ENCODE data around the gene JMJD1C. TPM values are rescaled to one million over a fixed set of nuclear protein-coding genes. Genes with fewer than 3 reads are reported as not detected.

The JMJD1C gene
- total RNA-seq, 1 experiment from 2014 or later: 91.9 TPM

DNA sequence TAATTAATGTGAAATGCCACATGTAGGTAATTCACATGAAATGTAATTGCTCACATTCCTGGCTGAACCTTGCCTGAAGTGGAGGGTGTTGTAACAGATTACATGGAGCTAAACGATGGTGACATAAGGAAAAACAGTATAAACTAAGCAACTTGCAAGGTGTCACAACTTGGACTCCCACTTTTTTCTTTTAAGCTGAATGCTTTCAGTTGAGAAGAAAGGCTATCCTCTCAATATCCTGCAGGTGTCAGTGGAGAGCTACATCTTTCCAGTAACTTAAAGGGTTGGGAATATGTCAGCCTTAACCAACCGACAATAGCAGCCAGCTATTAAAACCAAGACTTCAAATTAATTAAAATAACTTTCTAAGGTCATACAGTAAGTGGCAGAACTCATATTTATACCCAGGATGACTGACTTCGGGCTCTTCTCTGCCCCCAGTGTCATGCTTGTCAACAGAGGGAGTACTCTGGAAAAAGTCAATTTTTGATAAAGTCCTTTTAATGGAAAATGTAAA is 299.0 kb downstream of the JMJD1C start:
- Mint-ChIP-seq H3K27me3 (ENCODE audit: insufficient read depth, unreplicated experiment) (no peaks in the 10 kb centered on the region), H3K36me3 (ENCODE audit: insufficient read depth, unreplicated experiment) (peaks cover 85% of the 10 kb centered on the region), H3K4me1 (ENCODE audit: insufficient read depth, unreplicated experiment) (no peaks in the 10 kb centered on the region), H3K27ac (ENCODE audit: low read depth, unreplicated experiment) (no peak overlapping the region), H3K9me3 (ENCODE audit: unreplicated experiment) (no peaks in the 10 kb centered on the region), H3K4me3 (ENCODE audit: unreplicated experiment) (no peak overlapping the region)
- POLR2A ChIA-PET: interaction anchor here (0.6 to 2.7 kb wide), 16 partner anchors 15 to 602 kb away, joined by 3 to 21 read pairs (median 4); partner anchors contain the start of gene JMJD1C
- intact Hi-C loops (cut with micrococcal nuclease): loop anchor here (1.0 to 5.0 kb wide), 5 partner anchors 356 to 601 kb away; partner anchors contain the start of gene REEP3
- DNase-seq (ENCODE audit: unreplicated experiment): peak; percentile 83
- CTCF ChIA-PET: interaction anchor here (0.5 to 12.0 kb wide), 64 partner anchors 8 to 902 kb away, joined by 3 to 266 read pairs (median 4); partner anchors contain the start of genes EGR2 and NRBF2
- BruUV-seq (replicated peaks): no TSS peak
- TF ChIP-seq, protein P1, sequence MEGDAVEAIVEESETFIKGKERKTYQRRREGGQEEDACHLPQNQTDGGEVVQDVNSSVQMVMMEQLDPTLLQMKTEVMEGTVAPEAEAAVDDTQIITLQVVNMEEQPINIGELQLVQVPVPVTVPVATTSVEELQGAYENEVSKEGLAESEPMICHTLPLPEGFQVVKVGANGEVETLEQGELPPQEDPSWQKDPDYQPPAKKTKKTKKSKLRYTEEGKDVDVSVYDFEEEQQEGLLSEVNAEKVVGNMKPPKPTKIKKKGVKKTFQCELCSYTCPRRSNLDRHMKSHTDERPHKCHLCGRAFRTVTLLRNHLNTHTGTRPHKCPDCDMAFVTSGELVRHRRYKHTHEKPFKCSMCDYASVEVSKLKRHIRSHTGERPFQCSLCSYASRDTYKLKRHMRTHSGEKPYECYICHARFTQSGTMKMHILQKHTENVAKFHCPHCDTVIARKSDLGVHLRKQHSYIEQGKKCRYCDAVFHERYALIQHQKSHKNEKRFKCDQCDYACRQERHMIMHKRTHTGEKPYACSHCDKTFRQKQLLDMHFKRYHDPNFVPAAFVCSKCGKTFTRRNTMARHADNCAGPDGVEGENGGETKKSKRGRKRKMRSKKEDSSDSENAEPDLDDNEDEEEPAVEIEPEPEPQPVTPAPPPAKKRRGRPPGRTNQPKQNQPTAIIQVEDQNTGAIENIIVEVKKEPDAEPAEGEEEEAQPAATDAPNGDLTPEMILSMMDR (IDR thresholded peaks at IDR 0.05; ENCODE audit: unreplicated experiment): peak; percentile 68

DNA sequence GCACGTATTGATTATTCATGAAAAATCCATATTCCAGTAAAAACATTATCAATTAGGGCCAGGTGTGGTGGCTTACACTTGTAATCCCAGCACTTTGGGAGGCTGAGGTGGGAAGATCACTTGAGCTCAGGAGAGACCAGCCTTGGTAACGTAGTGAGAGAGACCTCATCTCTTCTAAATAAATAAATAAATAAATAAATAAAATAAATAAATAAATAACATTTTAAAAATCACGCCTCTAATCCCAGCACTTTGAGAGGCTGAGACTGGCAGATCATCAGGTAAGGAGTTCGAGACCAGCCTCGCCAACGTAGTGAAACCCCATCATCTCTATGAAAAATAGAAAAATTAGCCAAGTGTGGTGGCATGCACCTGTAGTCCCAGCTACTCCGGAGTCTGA is 300.5 kb downstream of the JMJD1C start:
- Mint-ChIP-seq H3K4me3 (ENCODE audit: unreplicated experiment) (no peak overlapping the region), H3K4me1 (ENCODE audit: insufficient read depth, unreplicated experiment) (no peaks in the 10 kb centered on the region), H3K27ac (ENCODE audit: low read depth, unreplicated experiment) (no peak overlapping the region), H3K27me3 (ENCODE audit: insufficient read depth, unreplicated experiment) (no peaks in the 10 kb centered on the region), H3K36me3 (ENCODE audit: insufficient read depth, unreplicated experiment) (peaks cover 78% of the 10 kb centered on the region), H3K9me3 (ENCODE audit: unreplicated experiment) (no peaks in the 10 kb centered on the region)
- CTCF ChIA-PET: interaction anchor here (0.5 to 12.0 kb wide), 10 partner anchors 8 to 727 kb away, joined by 3 to 266 read pairs (median 6); no protein-coding TSS in a partner anchor
- POLR2A ChIA-PET: interaction anchor here (0.7 to 2.6 kb wide), 2 partner anchors 463 to 494 kb away, joined by 3 to 16 read pairs; no protein-coding TSS in a partner anchor
- TF ChIP-seq, protein P1 (IDR thresholded peaks at IDR 0.05; ENCODE audit: unreplicated experiment): no peak
- no peak for DNase-seq (ENCODE audit: unreplicated experiment)
- intact Hi-C loops (cut with micrococcal nuclease): loop anchor here (5.0 kb wide), 1 partner anchor 357 kb away; the partner anchor contains the start of gene REEP3
- BruUV-seq (replicated peaks): no TSS peak

DNA sequence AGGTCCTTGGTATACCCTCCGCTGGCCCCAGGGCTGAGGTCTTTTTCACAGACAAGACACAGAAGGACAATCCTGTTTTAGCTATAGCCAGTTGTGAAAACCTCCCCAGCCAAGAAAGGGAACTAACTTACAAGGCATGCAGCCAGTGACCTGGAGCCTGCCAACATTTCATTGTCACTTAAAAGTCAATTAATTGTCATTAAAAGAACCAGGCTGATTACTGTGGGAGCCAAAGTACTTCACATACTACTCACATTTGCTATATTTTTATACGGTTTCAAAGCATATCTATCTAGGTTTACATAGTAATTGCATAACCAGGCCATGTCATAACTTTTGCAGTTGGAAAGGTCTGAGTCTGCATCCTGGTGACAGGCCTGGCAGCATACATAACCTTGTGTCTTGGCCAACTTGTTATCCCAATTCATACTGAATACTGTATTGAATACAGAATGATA is 301.6 kb downstream of the JMJD1C start:
- H3K4me3 Mint-ChIP-seq (ENCODE audit: unreplicated experiment): no peak overlapping the region
- H3K4me1 Mint-ChIP-seq (ENCODE audit: insufficient read depth, unreplicated experiment): no peaks in the 10 kb centered on the region
- ChIA-PET CTCF (interaction anchor here (0.6 to 12.0 kb wide), 7 partner anchors 25 to 604 kb away, joined by 3 to 266 read pairs (median 3); no protein-coding TSS in a partner anchor), POLR2A (interaction anchor here (0.6 to 1.0 kb wide), 2 partner anchors 10 to 557 kb away, joined by 3 read pairs; no protein-coding TSS in a partner anchor)
- intact Hi-C loops (cut with micrococcal nuclease): no loop called here
- TF ChIP-seq, protein P1 (IDR thresholded peaks at IDR 0.05; ENCODE audit: unreplicated experiment): no peak
- no peaks in the 10 kb centered on the region for H3K9me3 Mint-ChIP-seq (ENCODE audit: unreplicated experiment)
- H3K27ac Mint-ChIP-seq (ENCODE audit: low read depth, unreplicated experiment): no peak overlapping the region
- H3K36me3 Mint-ChIP-seq (ENCODE audit: insufficient read depth, unreplicated experiment): peaks cover 67% of the 10 kb centered on the region
- peak; percentile 24 for DNase-seq (ENCODE audit: unreplicated experiment)
- BruUV-seq (replicated peaks): no TSS peak
- H3K27me3 Mint-ChIP-seq (ENCODE audit: insufficient read depth, unreplicated experiment): no peaks in the 10 kb centered on the region

DNA sequence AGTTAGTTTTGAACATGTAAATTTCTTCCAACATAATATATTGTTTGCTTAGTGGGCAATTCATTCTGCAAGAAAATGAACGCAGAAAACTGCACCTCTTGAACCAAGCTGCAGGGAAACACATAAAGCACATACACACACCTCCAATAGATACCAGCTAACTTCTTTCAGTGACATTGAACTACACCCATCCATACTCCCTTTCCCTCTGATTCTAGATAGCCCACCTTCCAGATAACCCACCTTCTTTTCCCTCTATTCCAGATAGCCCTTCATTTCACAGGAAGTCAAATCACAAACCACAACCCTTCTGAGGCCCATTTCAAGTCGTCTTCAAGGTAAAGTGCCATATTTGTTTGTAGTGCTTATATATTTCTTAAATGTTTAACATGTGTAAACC is 304.2 kb downstream of the JMJD1C start:
- no TSS peak for BruUV-seq (replicated peaks)
- ChIA-PET CTCF (interaction anchor here (1.0 to 7.2 kb wide), 8 partner anchors 16 to 566 kb away, joined by 3 to 105 read pairs (median 4); no protein-coding TSS in a partner anchor), POLR2A (interaction anchor here (0.6 to 1.6 kb wide), 5 partner anchors 9 to 724 kb away, joined by 3 to 4 read pairs (median 3); no protein-coding TSS in a partner anchor)
- peaks cover 45% of the 10 kb centered on the region for H3K36me3 Mint-ChIP-seq (ENCODE audit: insufficient read depth, unreplicated experiment)
- no peak for DNase-seq (ENCODE audit: unreplicated experiment)
- no peaks in the 10 kb centered on the region for H3K27me3 Mint-ChIP-seq (ENCODE audit: insufficient read depth, unreplicated experiment)
- no peaks in the 10 kb centered on the region for H3K9me3 Mint-ChIP-seq (ENCODE audit: unreplicated experiment)
- H3K4me3 Mint-ChIP-seq (ENCODE audit: unreplicated experiment): no peak overlapping the region
- intact Hi-C loops (cut with micrococcal nuclease): no loop called here
- TF ChIP-seq, protein P1 (IDR thresholded peaks at IDR 0.05; ENCODE audit: unreplicated experiment): no peak
- H3K4me1 Mint-ChIP-seq (ENCODE audit: insufficient read depth, unreplicated experiment): no peaks in the 10 kb centered on the region
- no peak overlapping the region for H3K27ac Mint-ChIP-seq (ENCODE audit: low read depth, unreplicated experiment)

Measured in MCF 10A (cell line).